SJCRH30 (cell line): ENCODE data around the gene PCDHA5. TPM values are rescaled to one million over a fixed set of nuclear protein-coding genes. Genes with fewer than 3 reads are reported as not detected.

Source experiments
- DNase-seq, 2 experiments: peaks; one replicate each; pipeline ENCODE4 v3.0.0-alpha.2; 2015 to 2020
- H3K27ac ChIP-seq: fragments of 250-450 bp; sonication (Bioruptor Pico); 2 replicates; pipeline ENCODE4 v1.5.1; 2020; ENCODE audit warnings: mild to moderate bottlenecking, moderate library complexity
- H3K27me3 ChIP-seq: fragments of 250-450 bp; sonication (Bioruptor Pico); 2 replicates; pipeline ENCODE4 v1.5.1; 2020; ENCODE audit warnings: mild to moderate bottlenecking, moderate library complexity
- H3K36me3 ChIP-seq: fragments of 250-450 bp; sonication (Bioruptor Pico); 2 replicates; pipeline ENCODE4 v1.5.1; 2020; ENCODE audit warnings: mild to moderate bottlenecking, moderate library complexity
- H3K4me1 ChIP-seq: fragments of 250-450 bp; sonication (Bioruptor Pico); 2 replicates; pipeline ENCODE4 v1.5.1; 2020; ENCODE audit warnings: mild to moderate bottlenecking, moderate library complexity
- H3K4me3 ChIP-seq: fragments of 250-450 bp; sonication (Bioruptor Pico); 2 replicates; pipeline ENCODE4 v1.5.1; 2020; ENCODE audit warnings: mild to moderate bottlenecking, moderate library complexity
- H3K9me3 ChIP-seq: fragments of 250-450 bp; sonication (Bioruptor Pico); replicated peaks from 2 replicates; pipeline ENCODE4 v1.5.1; 2020; ENCODE audit warnings: mild to moderate bottlenecking, moderate library complexity
- total RNA-seq: library from RNA; depleted of rRNA; stranded (reverse); fragments of >200 nt; shearing (Covaris generic); gene quantifications from 2 replicates; pipeline ENCODE4 v1.2.3, GENCODE V29; 2014; rRNA removed

PCDHA5 gene
- total RNA-seq, 1 experiment from 2014 or later = 0.08 TPM

GRCh38 chr5:140870221-140871201, 49.1 kb downstream of the PCDHA5 start:
- no peaks in the 10 kb centered on the region for H3K36me3 ChIP-seq
- H3K4me1 ChIP-seq = no peaks in the 10 kb centered on the region
- DNase-seq = no peak
- H3K27me3 ChIP-seq = no peaks in the 10 kb centered on the region
- H3K27ac ChIP-seq = no peak overlapping the region
- H3K9me3 ChIP-seq = no peaks in the 10 kb centered on the region
- no peak overlapping the region for H3K4me3 ChIP-seq

Other genes starting within 250 kb of the PCDHA5 start
- gene CD14, start 188.4 kb upstream of the PCDHA5 start, total RNA-seq = 0.18 and 0.38 TPM in 2 replicates
- 11.1 and 11.3 TPM in 2 replicates for gene TMCO6, start 182.2 kb upstream of the PCDHA5 start, total RNA-seq
- 86.0 and 106 TPM in 2 replicates for gene NDUFA2, start 174.0 kb upstream of the PCDHA5 start, total RNA-seq
- 94.5 and 100 TPM in 2 replicates for gene IK, start 173.8 kb upstream of the PCDHA5 start, total RNA-seq
- gene WDR55, start 156.7 kb upstream of the PCDHA5 start, total RNA-seq = 15.5 and 17.9 TPM in 2 replicates
- 0.41 and 1.8 TPM in 2 replicates for gene DND1, start 148.0 kb upstream of the PCDHA5 start, total RNA-seq
- gene HARS1, start 130.2 kb upstream of the PCDHA5 start, total RNA-seq = 75.2 and 82.0 TPM in 2 replicates
- gene HARS2, start 130.2 kb upstream of the PCDHA5 start, total RNA-seq = 27.1 TPM in 2 replicates
- gene ZMAT2, start 121.2 kb upstream of the PCDHA5 start, total RNA-seq = 62.4 and 67.9 TPM in 2 replicates
- gene PCDHA1, start 35.5 kb upstream of the PCDHA5 start, total RNA-seq = not detected in 2 replicates
- gene PCDHA2, start 26.8 kb upstream of the PCDHA5 start, total RNA-seq = not detected in 2 replicates
- gene PCDHA3, start 20.6 kb upstream of the PCDHA5 start, total RNA-seq = 0.02 TPM in 1 of 2 replicates, not detected in the other
- gene PCDHA4, start 14.5 kb upstream of the PCDHA5 start, total RNA-seq = not detected in 2 replicates
- gene PCDHA6, start 6.3 kb downstream of the PCDHA5 start, total RNA-seq = 0.10 TPM in 1 of 2 replicates, not detected in the other
- gene PCDHA7, start 12.7 kb downstream of the PCDHA5 start, total RNA-seq = not detected in 2 replicates
- 0.05 and 0.08 TPM in 2 replicates for gene PCDHA8, start 19.6 kb downstream of the PCDHA5 start, total RNA-seq
- gene PCDHA9, start 26.8 kb downstream of the PCDHA5 start, total RNA-seq = 0.02 TPM in 1 of 2 replicates, not detected in the other
- gene PCDHA10, start 34.3 kb downstream of the PCDHA5 start, total RNA-seq = 0.05 and 0.16 TPM in 2 replicates
- gene PCDHA11, start 47.3 kb downstream of the PCDHA5 start, total RNA-seq = not detected in 2 replicates
- gene PCDHA12, start 53.7 kb downstream of the PCDHA5 start, total RNA-seq = not detected in 2 replicates
- 0.05 TPM in 1 of 2 replicates, not detected in the other for gene PCDHA13, start 60.5 kb downstream of the PCDHA5 start, total RNA-seq
- gene PCDHAC1, start 104.7 kb downstream of the PCDHA5 start, total RNA-seq = not detected in 2 replicates
- 0.08 TPM in 1 of 2 replicates, not detected in the other for gene PCDHAC2, start 144.9 kb downstream of the PCDHA5 start, total RNA-seq
- gene PCDHB1, start 229.8 kb downstream of the PCDHA5 start, total RNA-seq = not detected in 2 replicates